Keratinocyte (primary cell): ENCODE measurements around the gene ALK. TPM values are rescaled to one million over a fixed set of nuclear protein-coding genes. Genes with fewer than 3 reads are reported as not detected.
"Not testable (repeated sequence)": the region's sequence is repeated elsewhere in the genome, so short reads cannot be mapped to it uniquely, and the experiment has no call there.

Experiments
- DNase-seq: peaks from one replicate; pipeline ENCODE4 v3.0.0-alpha.2; 2011; ENCODE audit warnings: low read depth, missing footprints, low spot score
- FAIRE-seq: peaks from 2 replicates; lab custom pipeline; 2011; peaks lifted over from hg19 to GRCh38; lab: Jason Lieb, UNC
- H2AFZ ChIP-seq: 2 replicates; pipeline ENCODE4 v1.6.0; 2012; ENCODE audit warnings: low read length, control low read depth, inconsistent platforms; ENCODE audit not compliant: control insufficient read depth
- H3K27ac ChIP-seq: 2 replicates; pipeline ENCODE4 v1.5.1; 2011; ENCODE audit warnings: low read length; ENCODE audit not compliant: control insufficient read depth, insufficient read depth
- H3K27me3 ChIP-seq: 3 replicates; pipeline ENCODE4 v1.6.0; 2011; ENCODE audit warnings: low read length; ENCODE audit not compliant: control insufficient read depth, insufficient read depth; ENCODE audit errors: extremely low read depth
- H3K36me3 ChIP-seq, 2 experiments: 2 replicates in 1 of 2; 3 replicates in 1 of 2; pipeline ENCODE4 v1.5.1; 2011; ENCODE audit warnings: low read length in 2 of 2, mild to moderate bottlenecking in 1 of 2; ENCODE audit not compliant: control insufficient read depth in 2 of 2, insufficient read depth in 2 of 2; ENCODE audit errors: extremely low read depth in 1 of 2
- H3K4me1 ChIP-seq: 3 replicates; pipeline ENCODE4 v1.5.1; 2011; ENCODE audit warnings: low read length; ENCODE audit not compliant: control insufficient read depth, insufficient read depth; ENCODE audit errors: extremely low read depth
- H3K4me2 ChIP-seq: 3 replicates; pipeline ENCODE4 v1.6.0; 2011; ENCODE audit warnings: low read depth, low read length; ENCODE audit not compliant: control insufficient read depth, insufficient read depth; ENCODE audit errors: extremely low read depth
- H3K4me3 ChIP-seq, 3 experiments: fragments of 200-600 bp in 1 of 3; sonication (generic) in 1 of 3; 2 replicates in 2 of 3; 3 replicates in 1 of 3; pipeline ENCODE4 v1.5.1; 2011 to 2016; ENCODE audit warnings: low read length in 3 of 3, mild to moderate bottlenecking in 3 of 3, control low read depth in 2 of 3, inconsistent platforms in 1 of 3, low read depth in 1 of 3, mixed read lengths in 1 of 3, mixed run types in 1 of 3, moderate library complexity in 1 of 3; ENCODE audit not compliant: control insufficient read depth in 2 of 3, insufficient read depth in 2 of 3; ENCODE audit errors: extremely low read depth in 1 of 3
- H3K79me2 ChIP-seq: 2 replicates; pipeline ENCODE4 v1.6.0; 2012; ENCODE audit warnings: low read length; ENCODE audit not compliant: control insufficient read depth, insufficient read depth
- H3K9ac ChIP-seq: 3 replicates; pipeline ENCODE4 v1.6.0; 2011; ENCODE audit warnings: low read length; ENCODE audit not compliant: control insufficient read depth, insufficient read depth; ENCODE audit errors: extremely low read depth
- H3K9me1 ChIP-seq: 3 replicates; pipeline ENCODE4 v1.6.0; 2011; ENCODE audit warnings: low read length; ENCODE audit not compliant: control insufficient read depth, insufficient read depth; ENCODE audit errors: extremely low read depth
- H3K9me3 ChIP-seq: 2 replicates; pipeline ENCODE4 v1.5.1; 2012; ENCODE audit warnings: low read depth, low read length; ENCODE audit not compliant: control insufficient read depth
- H4K20me1 ChIP-seq: 3 replicates; pipeline ENCODE4 v1.6.0; 2011; ENCODE audit warnings: low read length; ENCODE audit not compliant: control insufficient read depth, insufficient read depth; ENCODE audit errors: extremely low read depth
- CTCF ChIP-seq, 3 experiments: IDR thresholded peaks in 1 of 3; conservative IDR thresholded peaks in 1 of 3; optimal IDR thresholded peaks in 1 of 3; 2 replicates in 2 of 3; 3 replicates in 1 of 3; pipeline versions ENCODE3 to v1.5.1; 2011; ENCODE audit warnings: low read length in 3 of 3, mild to moderate bottlenecking in 3 of 3, moderate library complexity in 2 of 3, control low read depth in 1 of 3, inconsistent platforms in 1 of 3; ENCODE audit not compliant: insufficient read depth in 2 of 3; ENCODE audit errors: extremely low read depth in 1 of 3
- EZH2 ChIP-seq: IDR thresholded peaks from one replicate; pipeline ENCODE4 v1.6.1; 2012; ENCODE audit warnings: inconsistent platforms, mild to moderate bottlenecking, low read length, moderate library complexity
- dilution Hi-C: fragments of 300-500 bp; cut with MboI; formaldehyde crosslinking; loops from one replicate; pipeline ENCODE4 v1.7.0; 2020; ENCODE audit warnings: low sequenced_read_pairs; ENCODE audit not compliant: extremely low pct_ligation_motif_present
- polyA plus RNA-seq, 5 experiments: library from polyadenylated mRNA; depleted of rRNA in 3 of 5; stranded (reverse) in 3 of 5; stranded (forward) in 1 of 5; unstranded in 1 of 5; fragments of >200 nt; gene quantifications; 1 replicate in 1 of 5; 2 replicates in 3 of 5; 3 replicates in 1 of 5; pipeline versions ENCODE4 v1.2.1 to v1.2.3, GENCODE V29; 2011 to 2012; ENCODE audit warnings: missing spikeins in 2 of 5, low read depth in 1 of 5, low replicate concordance in 1 of 5

ALK gene
- polyA plus RNA-seq, 1 donor (not counting 4 experiments of a cell fraction or from before 2014, with no cell fraction given), result not detected

- H3K9me1 ChIP-seq, H3K9me3 ChIP-seq, H3K36me3 ChIP-seq, H3K4me1 ChIP-seq, H3K4me3 ChIP-seq, H4K20me1 ChIP-seq, DNase-seq, H3K27ac ChIP-seq, H3K79me2 ChIP-seq, FAIRE-seq, dilution Hi-C loops, H3K9ac ChIP-seq, H3K4me2 ChIP-seq, H2AFZ ChIP-seq, H3K27me3 ChIP-seq: not testable (repeated sequence)
- TF ChIP-seq CTCF (optimal IDR thresholded peaks at IDR 0.05 in 1 of 3, IDR thresholded peaks at IDR 0.05 in 1 of 3, conservative IDR thresholded peaks at IDR 0.05 in 1 of 3; ENCODE audit: extremely low read depth in 1 of 3, insufficient read depth in 2 of 3, low read length in 3 of 3), result peak in 1 of 3 experiments; percentile 30
These were observed 97.2 kb downstream of the ALK start for GRCh38 chr2:29824145-29824544.

GRCh38 chr2:29821591-29821990 lies 99.8 kb downstream of the ALK start:
- Histone ChIP-seq H3K79me2 (no peaks in the 10 kb centered on the region), H3K4me3 (no peak overlapping the region), H2AFZ (no peak overlapping the region), H3K9me1 (no peaks in the 10 kb centered on the region), H4K20me1 (no peaks in the 10 kb centered on the region), H3K36me3 (no peaks in the 10 kb centered on the region), H3K9me3 (no peaks in the 10 kb centered on the region), H3K4me1 (no peaks in the 10 kb centered on the region), H3K27me3 (peaks cover 4% of the 10 kb centered on the region), H3K9ac (no peak overlapping the region), H3K27ac (no peak overlapping the region), H3K4me2 (no peak overlapping the region)
- no peak for TF ChIP-seq CTCF (optimal IDR thresholded peaks at IDR 0.05 in 1 of 3, IDR thresholded peaks at IDR 0.05 in 1 of 3, conservative IDR thresholded peaks at IDR 0.05 in 1 of 3; ENCODE audit: extremely low read depth in 1 of 3, insufficient read depth in 2 of 3, low read length in 3 of 3)
- TF ChIP-seq EZH2, result no peak
- dilution Hi-C loops, result no loop called here
- DNase-seq, result no peak
- no peak for FAIRE-seq
